ENCODE data around the gene INPP5D.

Gene INPP5D

DNA sequence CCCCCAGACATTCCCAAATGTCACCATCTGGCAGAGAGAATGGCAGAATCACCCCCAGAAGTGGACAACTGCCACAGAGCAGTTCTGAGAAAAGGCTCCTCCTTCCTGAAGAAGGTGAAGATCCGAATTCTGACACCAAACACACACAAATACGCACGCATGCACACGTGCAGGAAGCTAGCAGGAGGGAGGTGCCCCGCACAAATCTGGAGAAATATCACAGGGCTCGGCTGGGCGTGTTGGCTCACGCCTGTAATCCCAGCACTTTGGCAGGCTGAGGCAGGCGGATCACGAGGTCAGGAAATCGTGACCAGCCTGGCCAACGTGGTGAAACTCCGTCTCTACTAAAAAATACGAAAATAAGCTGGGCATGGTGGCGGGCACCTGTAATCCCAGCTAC, 152.9 kb downstream of the INPP5D start:
- no peak for DNase-seq (ENCODE audit: extremely low read depth, low read depth)
- no peak overlapping the region for H3K4me3 ChIP-seq (replicated peaks; ENCODE audit: low read depth, low read length)
- TF ChIP-seq, protein P1, sequence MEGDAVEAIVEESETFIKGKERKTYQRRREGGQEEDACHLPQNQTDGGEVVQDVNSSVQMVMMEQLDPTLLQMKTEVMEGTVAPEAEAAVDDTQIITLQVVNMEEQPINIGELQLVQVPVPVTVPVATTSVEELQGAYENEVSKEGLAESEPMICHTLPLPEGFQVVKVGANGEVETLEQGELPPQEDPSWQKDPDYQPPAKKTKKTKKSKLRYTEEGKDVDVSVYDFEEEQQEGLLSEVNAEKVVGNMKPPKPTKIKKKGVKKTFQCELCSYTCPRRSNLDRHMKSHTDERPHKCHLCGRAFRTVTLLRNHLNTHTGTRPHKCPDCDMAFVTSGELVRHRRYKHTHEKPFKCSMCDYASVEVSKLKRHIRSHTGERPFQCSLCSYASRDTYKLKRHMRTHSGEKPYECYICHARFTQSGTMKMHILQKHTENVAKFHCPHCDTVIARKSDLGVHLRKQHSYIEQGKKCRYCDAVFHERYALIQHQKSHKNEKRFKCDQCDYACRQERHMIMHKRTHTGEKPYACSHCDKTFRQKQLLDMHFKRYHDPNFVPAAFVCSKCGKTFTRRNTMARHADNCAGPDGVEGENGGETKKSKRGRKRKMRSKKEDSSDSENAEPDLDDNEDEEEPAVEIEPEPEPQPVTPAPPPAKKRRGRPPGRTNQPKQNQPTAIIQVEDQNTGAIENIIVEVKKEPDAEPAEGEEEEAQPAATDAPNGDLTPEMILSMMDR (IDR thresholded peaks at IDR 0.05; ENCODE audit: low read depth, low read length, missing control alignments) = no peak

DNA sequence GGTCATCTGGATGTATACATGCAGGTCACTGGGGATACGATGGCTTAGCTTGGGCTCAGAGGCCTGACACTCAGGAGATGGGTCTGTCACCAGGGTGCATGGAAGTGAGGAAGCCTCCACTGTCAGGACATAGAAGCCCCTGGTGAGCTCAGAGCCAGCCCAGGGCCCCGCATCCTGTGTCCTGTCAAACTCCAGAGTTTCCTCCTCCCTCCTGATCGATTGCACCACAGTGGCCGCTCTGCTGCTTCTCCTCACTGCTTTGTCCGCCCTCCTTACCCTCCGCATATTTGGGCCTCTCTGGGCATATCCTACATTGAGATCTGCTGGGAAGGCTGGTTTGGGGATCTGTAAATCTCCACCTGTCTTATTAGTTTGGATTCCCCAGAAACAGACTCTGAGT, 153.8 kb downstream of the INPP5D start:
- TF ChIP-seq, protein P1 (IDR thresholded peaks at IDR 0.05; ENCODE audit: low read depth, low read length, missing control alignments) = no peak
- DNase-seq (ENCODE audit: extremely low read depth, low read depth) = no peak
- H3K4me3 ChIP-seq (replicated peaks; ENCODE audit: low read depth, low read length) = no peak overlapping the region

DNA sequence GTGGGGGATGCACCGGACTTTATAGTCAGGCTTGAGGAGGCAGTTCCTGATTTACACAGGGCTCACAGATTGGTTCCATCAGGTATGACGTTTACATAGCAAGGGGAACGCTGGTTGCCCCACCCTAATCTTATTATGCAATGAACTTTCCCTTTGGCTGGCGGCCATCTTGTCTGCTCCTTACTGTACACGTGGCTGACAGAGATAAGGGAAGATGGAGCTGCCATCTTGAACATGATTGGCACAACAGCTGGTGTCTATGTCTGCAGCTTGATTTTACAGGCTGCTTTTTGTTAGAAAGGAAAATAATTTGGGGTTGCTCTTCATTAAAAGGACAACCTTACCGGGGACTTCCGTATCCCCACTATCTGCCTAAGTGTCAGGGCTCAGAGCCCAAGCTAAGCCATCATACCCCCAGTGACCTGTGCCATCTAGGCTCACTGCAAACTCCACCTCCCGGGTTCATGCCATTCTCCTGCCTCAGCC, 157.8 kb downstream of the INPP5D start:
- TF ChIP-seq, protein P1 (IDR thresholded peaks at IDR 0.05; ENCODE audit: low read depth, low read length, missing control alignments) = no peak
- DNase-seq (ENCODE audit: extremely low read depth, low read depth) = no peak
- no peak overlapping the region for H3K4me3 ChIP-seq (replicated peaks; ENCODE audit: low read depth, low read length)

DNA sequence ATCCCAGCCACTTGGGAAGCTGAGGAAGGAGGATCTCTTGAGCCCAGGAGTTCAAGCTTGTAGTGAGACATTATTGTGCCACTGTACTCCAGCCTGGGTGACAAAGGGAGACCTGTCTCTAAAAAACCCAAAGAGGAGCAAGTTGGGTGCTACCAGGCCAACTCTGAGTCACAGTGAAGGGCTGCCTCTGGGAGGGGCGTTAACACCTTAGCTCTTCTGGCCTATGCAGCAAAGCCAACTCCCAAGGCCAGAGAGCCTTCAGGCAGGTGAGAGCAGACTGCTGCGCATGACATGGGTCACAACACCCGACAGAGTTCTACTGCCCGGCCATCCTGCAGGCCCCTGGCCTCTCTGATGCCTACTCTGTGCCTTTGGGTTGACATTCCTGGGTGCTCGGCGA, 158.7 kb downstream of the INPP5D start:
- TF ChIP-seq, protein P1 (IDR thresholded peaks at IDR 0.05; ENCODE audit: low read depth, low read length, missing control alignments) = no peak
- DNase-seq (ENCODE audit: extremely low read depth, low read depth) = no peak
- H3K4me3 ChIP-seq (replicated peaks; ENCODE audit: low read depth, low read length) = no peak overlapping the region

DNA sequence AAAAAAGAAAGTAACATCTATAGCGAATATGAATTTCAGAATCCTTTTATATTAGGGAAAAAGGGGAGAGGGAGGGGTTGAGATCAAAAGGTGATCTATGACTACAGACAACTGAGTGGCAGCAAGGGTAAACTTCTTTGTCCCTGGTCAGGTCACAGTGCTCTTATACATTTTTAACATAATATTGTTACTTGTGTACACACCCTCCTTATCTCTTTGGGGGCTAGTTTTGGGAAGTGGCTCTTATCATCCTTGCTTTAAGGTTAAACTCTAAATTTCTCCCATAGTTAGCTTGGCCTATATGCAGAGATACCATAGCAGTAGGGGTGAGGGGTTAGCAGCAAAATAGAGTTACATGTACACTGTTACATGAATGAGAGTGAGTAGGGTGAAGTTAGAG, 159.7 kb downstream of the INPP5D start:
- no peak overlapping the region for H3K4me3 ChIP-seq (replicated peaks; ENCODE audit: low read depth, low read length)
- DNase-seq (ENCODE audit: extremely low read depth, low read depth) = no peak
- TF ChIP-seq, protein P1 (IDR thresholded peaks at IDR 0.05; ENCODE audit: low read depth, low read length, missing control alignments) = no peak

DNA sequence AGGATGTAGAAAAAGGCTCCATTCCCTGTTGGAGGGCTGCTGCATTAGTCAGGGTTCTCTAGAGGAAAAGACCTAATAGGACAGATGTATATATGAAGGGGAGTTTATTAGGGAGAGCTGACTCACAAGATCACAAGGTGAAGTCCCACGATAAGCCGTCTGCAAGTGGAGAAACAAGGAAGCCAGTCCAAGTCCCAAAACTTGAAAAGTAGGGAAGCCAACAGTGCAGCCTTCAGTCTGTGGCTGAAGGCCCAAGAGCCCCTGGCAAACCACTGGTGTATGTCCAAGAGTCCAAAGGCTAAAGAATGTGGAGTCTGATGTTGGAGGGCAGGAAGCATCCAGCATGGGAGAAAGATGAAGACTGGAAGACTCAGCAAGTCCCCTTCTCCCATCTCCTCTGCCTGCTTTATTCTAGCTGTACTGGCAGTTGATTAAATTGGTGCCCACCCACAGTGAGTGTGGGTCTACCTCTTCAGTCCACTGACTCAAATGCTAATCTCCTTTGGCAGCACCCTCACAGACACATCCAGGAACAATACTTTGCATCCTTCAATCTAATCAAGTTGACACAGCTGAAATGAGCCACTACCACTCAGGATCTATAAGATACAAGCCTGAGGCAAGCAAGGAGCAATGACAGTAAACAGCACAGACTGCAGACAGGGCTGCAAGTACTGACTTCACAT, 161.4 kb downstream of the INPP5D start:
- DNase-seq (ENCODE audit: extremely low read depth, low read depth) = no peak
- H3K4me3 ChIP-seq (replicated peaks; ENCODE audit: low read depth, low read length) = no peak overlapping the region
- TF ChIP-seq, protein P1 (IDR thresholded peaks at IDR 0.05; ENCODE audit: low read depth, low read length, missing control alignments) = no peak

All from HFF-Myc (cell line).